ENCODE results near the gene EPS15. TPM values are rescaled to one million over a fixed set of nuclear protein-coding genes. Genes with fewer than 3 reads are reported as not detected.

EPS15 gene
- polyA plus RNA-seq, 1 of the 3 experiments (the other 2 are of a cell fraction) = 17.0 TPM

DNA sequence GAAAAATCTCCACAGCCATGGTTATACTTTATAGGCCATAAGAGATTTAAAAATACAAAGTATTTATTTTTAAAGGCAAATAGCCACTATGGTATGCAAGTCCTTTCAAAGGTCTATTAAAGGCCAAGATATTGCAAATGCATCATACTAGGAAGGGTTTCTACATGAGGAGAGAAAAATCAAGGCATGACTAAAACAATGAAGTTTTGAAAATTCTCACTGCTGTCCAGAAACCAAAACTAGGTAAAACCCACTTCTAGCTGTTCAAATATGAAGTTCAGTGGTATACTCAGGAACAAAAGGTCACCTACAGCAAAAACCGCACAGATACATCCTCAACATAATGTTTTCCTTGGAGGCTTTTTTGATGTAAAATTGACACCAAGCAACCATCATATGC is 75.0 kb downstream of the EPS15 start:
- WGBS (ENCODE audit: low lambda C conversion rate) = 95% methylated on average over 1 of the region's 1 CpG
- ChIA-PET POLR2A (no interaction called here), CTCF (interaction anchor here (1.5 kb wide), 1 partner anchor 31 kb away, joined by 4 read pairs; no protein-coding TSS in a partner anchor)
- no peaks in the 10 kb centered on the region for H4K20me1 ChIP-seq (ENCODE audit: insufficient read depth)
- peaks cover 32 to 60% of the 10 kb centered on the region in 2 experiments for H3K36me3 ChIP-seq (replicated peaks in 1 of 2; ENCODE audit: control insufficient read depth in 1 of 2, insufficient read depth in 2 of 2, low read length in 1 of 2)
- H3K9me2 ChIP-seq = no peaks in the 10 kb centered on the region
- H3K4me2 ChIP-seq = no peak overlapping the region
- H3K9ac ChIP-seq = no peak overlapping the region
- H3K4me3 ChIP-seq (ENCODE audit: low read depth in 2 of 2, low read length in 1 of 2) = no peak overlapping the region
- H2AFZ ChIP-seq (ENCODE audit: low read depth) = no peak overlapping the region
- H3K27ac ChIP-seq (ENCODE audit: low read depth in 2 of 2, low read length in 1 of 2) = no peak overlapping the region
- H3K79me2 ChIP-seq (ENCODE audit: insufficient read depth) = no peaks in the 10 kb centered on the region
- TF ChIP-seq GABPA (IDR thresholded peaks at IDR 0.05; ENCODE audit: low read depth) = no peak
- no peak for TF ChIP-seq FOSL2 (IDR thresholded peaks at IDR 0.05; ENCODE audit: borderline replicate concordance, low read depth)
- TF ChIP-seq, protein P1, sequence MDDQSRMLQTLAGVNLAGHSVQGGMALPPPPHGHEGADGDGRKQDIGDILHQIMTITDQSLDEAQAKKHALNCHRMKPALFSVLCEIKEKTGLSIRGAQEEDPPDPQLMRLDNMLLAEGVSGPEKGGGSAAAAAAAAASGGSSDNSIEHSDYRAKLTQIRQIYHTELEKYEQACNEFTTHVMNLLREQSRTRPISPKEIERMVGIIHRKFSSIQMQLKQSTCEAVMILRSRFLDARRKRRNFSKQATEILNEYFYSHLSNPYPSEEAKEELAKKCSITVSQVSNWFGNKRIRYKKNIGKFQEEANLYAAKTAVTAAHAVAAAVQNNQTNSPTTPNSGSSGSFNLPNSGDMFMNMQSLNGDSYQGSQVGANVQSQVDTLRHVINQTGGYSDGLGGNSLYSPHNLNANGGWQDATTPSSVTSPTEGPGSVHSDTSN (IDR thresholded peaks at IDR 0.05) = no peak
- TF ChIP-seq, protein P2, sequence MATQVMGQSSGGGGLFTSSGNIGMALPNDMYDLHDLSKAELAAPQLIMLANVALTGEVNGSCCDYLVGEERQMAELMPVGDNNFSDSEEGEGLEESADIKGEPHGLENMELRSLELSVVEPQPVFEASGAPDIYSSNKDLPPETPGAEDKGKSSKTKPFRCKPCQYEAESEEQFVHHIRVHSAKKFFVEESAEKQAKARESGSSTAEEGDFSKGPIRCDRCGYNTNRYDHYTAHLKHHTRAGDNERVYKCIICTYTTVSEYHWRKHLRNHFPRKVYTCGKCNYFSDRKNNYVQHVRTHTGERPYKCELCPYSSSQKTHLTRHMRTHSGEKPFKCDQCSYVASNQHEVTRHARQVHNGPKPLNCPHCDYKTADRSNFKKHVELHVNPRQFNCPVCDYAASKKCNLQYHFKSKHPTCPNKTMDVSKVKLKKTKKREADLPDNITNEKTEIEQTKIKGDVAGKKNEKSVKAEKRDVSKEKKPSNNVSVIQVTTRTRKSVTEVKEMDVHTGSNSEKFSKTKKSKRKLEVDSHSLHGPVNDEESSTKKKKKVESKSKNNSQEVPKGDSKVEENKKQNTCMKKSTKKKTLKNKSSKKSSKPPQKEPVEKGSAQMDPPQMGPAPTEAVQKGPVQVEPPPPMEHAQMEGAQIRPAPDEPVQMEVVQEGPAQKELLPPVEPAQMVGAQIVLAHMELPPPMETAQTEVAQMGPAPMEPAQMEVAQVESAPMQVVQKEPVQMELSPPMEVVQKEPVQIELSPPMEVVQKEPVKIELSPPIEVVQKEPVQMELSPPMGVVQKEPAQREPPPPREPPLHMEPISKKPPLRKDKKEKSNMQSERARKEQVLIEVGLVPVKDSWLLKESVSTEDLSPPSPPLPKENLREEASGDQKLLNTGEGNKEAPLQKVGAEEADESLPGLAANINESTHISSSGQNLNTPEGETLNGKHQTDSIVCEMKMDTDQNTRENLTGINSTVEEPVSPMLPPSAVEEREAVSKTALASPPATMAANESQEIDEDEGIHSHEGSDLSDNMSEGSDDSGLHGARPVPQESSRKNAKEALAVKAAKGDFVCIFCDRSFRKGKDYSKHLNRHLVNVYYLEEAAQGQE (IDR thresholded peaks at IDR 0.05; ENCODE audit: low read depth, low read length) = no peak
- TF ChIP-seq POLR2AphosphoS5 (IDR thresholded peaks at IDR 0.05; ENCODE audit: low read depth, low read length) = no peak
- no peak for TF ChIP-seq TAF1 (IDR thresholded peaks at IDR 0.05; ENCODE audit: borderline replicate concordance, low read depth, low read length)
- TF ChIP-seq GATA2 (CRISPR knock-in tag; IDR thresholded peaks at IDR 0.05) = no peak
- no peak for TF ChIP-seq RCOR1 (IDR thresholded peaks at IDR 0.05; ENCODE audit: low read length)
- no peak for TF ChIP-seq EP300 (IDR thresholded peaks at IDR 0.05; ENCODE audit: borderline replicate concordance in 1 of 2, low read depth in 1 of 2, low read length in 1 of 2)
- no peak for TF ChIP-seq FOXJ3 (CRISPR knock-in tag; IDR thresholded peaks at IDR 0.05)
- no peak for TF ChIP-seq NRF1 (IDR thresholded peaks at IDR 0.05; ENCODE audit: low read depth, low read length)
- H3F3A ChIP-seq (replicated peaks; ENCODE audit: insufficient read depth) = peaks cover 13% of the 10 kb centered on the region
- H3K27me3 ChIP-seq (ENCODE audit: insufficient read depth) = no peaks in the 10 kb centered on the region
- no peak for DNase-seq
- no peaks in the 10 kb centered on the region for H3K9me3 ChIP-seq
- peaks cover 0 to 30% of the 10 kb centered on the region in 2 experiments; a peak in 2 of 4 replicates for H3K4me1 ChIP-seq (ENCODE audit: control insufficient read depth in 1 of 2, insufficient read depth in 2 of 2, low read depth in 1 of 2, low read length in 1 of 2)

DNA sequence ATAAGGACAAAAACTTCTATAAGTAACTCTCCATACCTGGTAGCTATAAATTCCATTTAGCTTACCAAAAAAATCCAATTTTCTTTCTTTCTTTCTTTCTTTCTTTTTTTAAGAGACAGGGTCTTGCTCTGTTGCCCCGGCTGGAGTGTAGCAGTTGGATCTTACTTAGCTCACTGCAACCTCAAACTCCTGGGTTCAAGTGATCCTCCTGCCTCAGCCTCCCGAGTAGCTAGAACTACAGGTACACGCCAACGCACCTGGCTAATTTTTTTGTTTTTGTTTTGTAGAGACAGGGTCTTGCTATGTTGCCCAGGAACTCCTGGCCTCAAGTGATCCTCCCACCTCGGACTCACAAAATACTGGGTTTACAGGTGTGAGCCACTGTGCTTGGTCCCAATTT is 75.5 kb downstream of the EPS15 start:
- Histone ChIP-seq H3K4me2 (no peak overlapping the region), H3K27me3 (ENCODE audit: insufficient read depth) (no peaks in the 10 kb centered on the region), H3K4me3 (ENCODE audit: low read depth in 2 of 2, low read length in 1 of 2) (no peak overlapping the region), H3K36me3 (replicated peaks in 1 of 2; ENCODE audit: control insufficient read depth in 1 of 2, insufficient read depth in 2 of 2, low read length in 1 of 2) (peaks cover 35 to 63% of the 10 kb centered on the region in 2 experiments), H4K20me1 (ENCODE audit: insufficient read depth) (no peaks in the 10 kb centered on the region), H3K4me1 (ENCODE audit: control insufficient read depth in 1 of 2, insufficient read depth in 2 of 2, low read depth in 1 of 2, low read length in 1 of 2) (peaks cover 0 to 30% of the 10 kb centered on the region in 2 experiments; a peak in 2 of 4 replicates), H3F3A (replicated peaks; ENCODE audit: insufficient read depth) (peaks cover 13% of the 10 kb centered on the region), H2AFZ (ENCODE audit: low read depth) (no peak overlapping the region), H3K9me2 (no peaks in the 10 kb centered on the region), H3K9ac (no peak overlapping the region), H3K27ac (ENCODE audit: low read depth in 2 of 2, low read length in 1 of 2) (no peak overlapping the region), H3K9me3 (no peaks in the 10 kb centered on the region), H3K79me2 (ENCODE audit: insufficient read depth) (no peaks in the 10 kb centered on the region)
- ChIA-PET POLR2A (no interaction called here), CTCF (interaction anchor here (1.5 kb wide), 1 partner anchor 30 kb away, joined by 4 read pairs; no protein-coding TSS in a partner anchor)
- WGBS (ENCODE audit: low lambda C conversion rate) = 98% methylated on average over 5 of the region's 5 CpGs
- no peak for DNase-seq
- TF ChIP-seq FOXJ3 (CRISPR knock-in tag; IDR thresholded peaks at IDR 0.05) = no peak

Measured in SK-N-SH (cell line).